Esophagus squamous epithelium (tissue), 5 donors: Measurements from ENCODE around the gene NCAPD2. TPM values are rescaled to one million over a fixed set of nuclear protein-coding genes. Genes with fewer than 3 reads are reported as not detected.

Experiments
- DNase-seq: peaks from one replicate; lab custom pipeline; 2025; lab: John Stamatoyannopoulos, UW
- H3K27ac ChIP-seq, 4 donors: fragments of 200-600 bp; sonication (generic); one replicate each; pipeline ENCODE4 v1.5.1; 2016 to 2019; ENCODE audit warnings: mild to moderate bottlenecking in 1 of 4
- H3K27me3 ChIP-seq, 4 donors: fragments of 200-600 bp; sonication (generic); 1 replicate in 3 of 4; 2 replicates in 1 of 4; pipeline versions ENCODE4 v1.5.1 to v1.6.0; 2017 to 2021; ENCODE audit warnings: antibody characterized with exemption in 1 of 4
- H3K36me3 ChIP-seq, 3 donors: fragments of 200-600 bp; sonication (generic); one replicate each; pipeline ENCODE4 v1.5.1; 2016 to 2019
- H3K4me1 ChIP-seq, 3 donors: fragments of 200-600 bp; sonication (generic); one replicate each; pipeline ENCODE4 v1.5.1; 2017 to 2019
- H3K4me3 ChIP-seq, 4 donors: fragments of 200-600 bp; sonication (generic); 1 replicate in 3 of 4; 2 replicates in 1 of 4; pipeline ENCODE4 v1.5.1; 2016 to 2019; ENCODE audit warnings: mild to moderate bottlenecking in 2 of 4, moderate library complexity in 1 of 4
- H3K9me3 ChIP-seq, 3 donors: fragments of 200-600 bp; sonication (generic); one replicate each; pipeline ENCODE4 v1.5.1; 2016 to 2019
- CTCF ChIP-seq, 6 experiments: fragments of 450-650 bp in 4 of 6; fragments of 200-600 bp in 2 of 6; sonication (generic) in 2 of 6; IDR thresholded peaks; one replicate each; pipeline ENCODE4 v1.5.1; 2016 to 2019; ENCODE audit warnings: antibody characterized with exemption in 6 of 6, mild to moderate bottlenecking in 4 of 6, moderate library complexity in 4 of 6
- POLR2A ChIP-seq, 4 donors: fragments of 450-650 bp; IDR thresholded peaks; one replicate each; pipeline ENCODE4 v1.6.1; 2017; ENCODE audit warnings: antibody characterized with exemption in 4 of 4, mild to moderate bottlenecking in 4 of 4, moderate library complexity in 3 of 4
- WGBS, 2 donors: methylation state at CpG; one replicate each; pipeline ENCODE4 v1.1.5; 2018; 5-methylcytosine and 5-hydroxymethylcytosine counted together
- intact Hi-C: fragments of 100-400 bp; cut with DNase I; formaldehyde crosslinking; loops from one replicate; pipeline ENCODE4 v1.15.0; 2022
- total RNA-seq, 4 donors: library from RNA; depleted of rRNA; stranded (reverse); fragments of >200 nt; gene quantifications; one replicate each; pipeline ENCODE4 v1.1.0, GENCODE V29; 2016
- donor health status: DM: yes; HTN: yes; CAD: no.

Gene NCAPD2
- total RNA-seq, 4 donors from 2014 or later = 25.6 to 73.2 (median 55.9) TPM

GRCh38 chr12:6462234-6462995 lies 31.5 kb upstream of the NCAPD2 start:
- no peaks in the 10 kb centered on the region for H3K9me3 ChIP-seq
- peaks cover 12 to 92% (median 39%) of the 10 kb centered on the region in 3 donors for H3K36me3 ChIP-seq
- WGBS, 2 donors = 74 to 82% methylated on average over 13 to 14 of the region's 14 CpGs
- H3K27me3 ChIP-seq = no peaks in the 10 kb centered on the region
- peaks cover 0 to 62% (median 21%) of the 10 kb centered on the region in 3 donors for H3K4me1 ChIP-seq
- TF ChIP-seq CTCF (IDR thresholded peaks at IDR 0.05) (no peak), POLR2A (IDR thresholded peaks at IDR 0.05) (no peak)
- no peak overlapping the region for H3K4me3 ChIP-seq
- intact Hi-C loops = loop anchor here (5.0 to 10.0 kb wide), 2 partner anchors 35 to 138 kb away; no protein-coding TSS in a partner anchor
- DNase-seq = no peak
- H3K27ac ChIP-seq = peak overlapping the region; percentile 16 to 81 (median 51)

GRCh38 chr12:6463216-6463615 lies 30.7 kb upstream of the NCAPD2 start:
- Histone ChIP-seq H3K4me3 (no peak overlapping the region), H3K4me1 (peaks cover 0 to 70% (median 27%) of the 10 kb centered on the region in 3 donors), H3K9me3 (no peaks in the 10 kb centered on the region), H3K27ac (peak overlapping the region in 3 of 4 donors; percentile 30 to 81 (median 47)), H3K27me3 (no peaks in the 10 kb centered on the region), H3K36me3 (peaks cover 12 to 84% (median 31%) of the 10 kb centered on the region in 3 donors)
- WGBS, 2 donors = 59 to 66% methylated on average over 7 of the region's 7 CpGs
- no peak for TF ChIP-seq POLR2A (IDR thresholded peaks at IDR 0.05)
- TF ChIP-seq CTCF (IDR thresholded peaks at IDR 0.05) = no peak
- intact Hi-C loops = loop anchor here (5.0 to 10.0 kb wide), 2 partner anchors 36 to 138 kb away; no protein-coding TSS in a partner anchor
- DNase-seq = no peak

- intact Hi-C loops = loop anchor here (5.0 to 10.0 kb wide), 2 partner anchors 37 to 139 kb away; no protein-coding TSS in a partner anchor
- 65 to 90% methylated on average over 3 of the region's 6 CpGs for WGBS, 2 donors
- no peak for DNase-seq
- TF ChIP-seq CTCF (IDR thresholded peaks at IDR 0.05) (no peak), POLR2A (IDR thresholded peaks at IDR 0.05) (no peak)
- no peak overlapping the region for H3K4me3 ChIP-seq
- peaks cover 12 to 78% (median 24%) of the 10 kb centered on the region in 3 donors for H3K36me3 ChIP-seq
- H3K9me3 ChIP-seq = no peaks in the 10 kb centered on the region
- H3K27ac ChIP-seq = peak overlapping the region in 3 of 4 donors; percentile 30 to 56 (median 47)
- H3K4me1 ChIP-seq = peaks cover 0 to 76% (median 34%) of the 10 kb centered on the region in 3 donors
- no peaks in the 10 kb centered on the region for H3K27me3 ChIP-seq
Measured at GRCh38 chr12:6463858-6464257, 30.0 kb upstream of the NCAPD2 start.

GRCh38 chr12:6464531-6464930 lies 29.4 kb upstream of the NCAPD2 start:
- Histone ChIP-seq H3K36me3 (peaks cover 12 to 71% (median 22%) of the 10 kb centered on the region in 3 donors), H3K27ac (peak overlapping the region in 3 of 4 donors; percentile 23 to 52 (median 47)), H3K4me1 (peaks cover 0 to 83% (median 40%) of the 10 kb centered on the region in 3 donors), H3K4me3 (no peak overlapping the region), H3K9me3 (no peaks in the 10 kb centered on the region), H3K27me3 (no peaks in the 10 kb centered on the region)
- WGBS, 2 donors = 93 to 95% methylated on average over 7 to 8 of the region's 8 CpGs
- TF ChIP-seq CTCF (IDR thresholded peaks at IDR 0.05) (no peak), POLR2A (IDR thresholded peaks at IDR 0.05) (no peak)
- DNase-seq = no peak
- intact Hi-C loops = loop anchor here (5.0 to 10.0 kb wide), 2 partner anchors 37 to 140 kb away; no protein-coding TSS in a partner anchor
